22Rv1 (cell line): Measurements from ENCODE around the gene FBXW5.

Source experiments
- H3K27ac ChIP-seq: fragments of 450-650 bp; 2 replicates; pipeline ENCODE4 v1.5.1; 2017
- CTCF ChIP-seq: fragments of 450-650 bp; IDR thresholded peaks from 2 replicates; pipeline ENCODE4 v1.5.1; 2017; ENCODE audit warnings: mild to moderate bottlenecking
- ZFX ChIP-seq: fragments of 450-650 bp; IDR thresholded peaks from 2 replicates; pipeline ENCODE4 v1.6.1; 2017; ENCODE audit warnings: antibody characterized with exemption, borderline replicate concordance

The FBXW5 gene

GRCh38 chr9:136900556-136900955, 44.0 kb downstream of the FBXW5 start:
- no peak overlapping the region for H3K27ac ChIP-seq
- TF ChIP-seq CTCF = no peak
- no peak for TF ChIP-seq ZFX

- no peak overlapping the region for H3K27ac ChIP-seq
- no peak for TF ChIP-seq ZFX
- no peak for TF ChIP-seq CTCF
These were observed 45.3 kb downstream of the FBXW5 start for GRCh38 chr9:136899196-136899595.

- H3K27ac ChIP-seq = no peak overlapping the region
- TF ChIP-seq CTCF = no peak
- TF ChIP-seq ZFX = no peak
These were observed 45.9 kb downstream of the FBXW5 start for GRCh38 chr9:136898483-136899100.

- H3K27ac ChIP-seq = no peak overlapping the region
- TF ChIP-seq CTCF (no peak), ZFX (no peak)
These were observed 48.5 kb downstream of the FBXW5 start for GRCh38 chr9:136896027-136896426.

- TF ChIP-seq CTCF = no peak
- H3K27ac ChIP-seq = no peak overlapping the region
These were observed 53.9 kb downstream of the FBXW5 start for GRCh38 chr9:136890661-136891060.
